ENCODE results near the gene NPPB.

Gene NPPB

GRCh38 chr1:11831945-11832725 lies 26.6 kb downstream of the NPPB start:
- DNase-seq = peak; percentile 54

GRCh38 chr1:11828511-11828910 lies 30.2 kb downstream of the NPPB start:
- DNase-seq = no peak

DNA sequence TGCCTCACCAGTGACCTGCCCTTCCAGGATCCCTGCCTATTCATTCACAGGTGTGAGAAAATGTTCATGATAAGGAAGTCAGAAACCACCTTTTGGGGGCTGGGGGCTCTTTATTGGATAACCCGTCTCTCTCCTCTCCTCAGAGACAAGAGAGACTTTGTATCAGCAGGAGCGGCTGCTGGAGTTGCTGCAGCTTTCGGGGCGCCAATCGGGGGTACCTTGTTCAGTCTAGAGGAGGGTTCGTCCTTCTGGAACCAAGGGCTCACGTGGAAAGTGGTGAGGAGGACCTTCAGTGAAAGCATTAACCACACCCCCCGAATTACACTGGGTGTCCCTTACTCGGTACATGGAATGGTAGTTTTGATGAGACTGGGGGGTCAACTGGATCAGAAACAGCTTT lies 31.8 kb downstream of the NPPB start:
- no peak for DNase-seq

DNA sequence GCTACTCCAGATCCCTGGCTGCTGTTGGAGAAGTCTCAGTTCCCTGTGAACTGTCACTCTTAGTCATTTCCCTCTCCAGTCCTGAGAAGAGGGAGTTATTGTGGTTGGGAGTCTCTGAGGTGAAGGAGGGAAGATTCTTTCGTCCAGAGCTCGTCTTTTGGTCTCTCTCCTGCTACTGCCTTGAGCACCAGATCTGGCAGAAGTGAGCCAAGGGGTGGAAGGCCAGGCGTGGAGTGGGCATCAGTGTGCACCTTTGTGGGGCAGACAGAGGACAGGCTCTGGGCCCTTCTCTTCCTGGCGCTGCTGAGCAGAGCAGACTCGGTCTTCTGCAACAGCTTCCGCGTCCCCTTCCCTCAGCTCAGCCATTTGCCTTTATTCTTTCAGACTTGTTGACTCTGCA lies 33.6 kb downstream of the NPPB start:
- DNase-seq = no peak

GRCh38 chr1:11823366-11824137 lies 35.2 kb downstream of the NPPB start:
- no peak for DNase-seq

GRCh38 chr1:11822091-11822490 lies 36.7 kb downstream of the NPPB start:
- DNase-seq = no peak

DNA sequence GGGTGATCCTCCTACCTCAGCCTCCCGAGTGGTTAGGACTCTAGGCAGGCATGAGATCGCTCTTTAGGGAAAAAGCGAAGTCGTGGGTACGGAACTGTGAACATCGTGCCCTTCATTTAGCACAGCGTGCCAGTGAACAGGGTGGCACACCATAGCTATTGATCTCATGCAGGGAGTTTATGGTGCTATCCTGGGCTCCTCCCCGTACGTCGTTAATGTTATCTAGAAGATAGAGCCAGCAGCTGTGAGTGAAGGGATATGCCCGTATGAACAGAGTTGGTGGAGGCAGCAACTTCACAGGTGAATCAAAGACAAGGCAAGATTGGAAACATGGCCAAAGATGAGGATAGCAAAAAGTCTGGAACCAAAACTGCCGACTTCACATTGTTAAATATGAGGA lies 41.6 kb downstream of the NPPB start:
- DNase-seq = no peak

DNA sequence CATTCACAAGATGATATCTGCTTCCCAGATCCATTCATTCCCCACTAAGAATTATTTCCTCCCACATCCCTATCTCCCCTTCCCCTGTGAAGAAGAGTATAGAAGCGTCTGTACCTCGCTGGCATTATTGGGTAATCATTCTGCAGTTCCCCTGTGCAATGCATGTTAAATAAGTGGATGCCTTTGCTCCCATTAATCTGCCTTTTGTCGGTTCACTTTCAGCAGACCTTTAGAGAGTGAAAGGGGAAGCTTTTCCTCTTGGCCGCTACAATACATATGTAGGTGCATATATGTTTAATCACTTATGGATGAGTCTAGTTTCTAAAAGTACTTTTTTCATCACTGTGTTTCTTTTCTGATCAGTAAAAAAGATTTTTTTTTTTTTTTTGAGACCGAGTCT lies 45.7 kb downstream of the NPPB start:
- DNase-seq = no peak

Data from NCI-H1092 (cell line).